Measurements from ENCODE around the gene MGRN1.

The MGRN1 gene

GRCh38 chr16:4607841-4608703 lies 16.6 kb upstream of the MGRN1 start:
- TF ChIP-seq POLR2AphosphoS5 (IDR thresholded peaks at IDR 0.05; ENCODE audit: low read depth, low read length) (no peak), TAF1 (IDR thresholded peaks at IDR 0.05; ENCODE audit: borderline replicate concordance, insufficient read depth, low read length) (no peak), REST (IDR thresholded peaks at IDR 0.05; ENCODE audit: insufficient read depth in 1 of 2, low read depth in 2 of 2, low read length in 2 of 2) (no peak)

DNA sequence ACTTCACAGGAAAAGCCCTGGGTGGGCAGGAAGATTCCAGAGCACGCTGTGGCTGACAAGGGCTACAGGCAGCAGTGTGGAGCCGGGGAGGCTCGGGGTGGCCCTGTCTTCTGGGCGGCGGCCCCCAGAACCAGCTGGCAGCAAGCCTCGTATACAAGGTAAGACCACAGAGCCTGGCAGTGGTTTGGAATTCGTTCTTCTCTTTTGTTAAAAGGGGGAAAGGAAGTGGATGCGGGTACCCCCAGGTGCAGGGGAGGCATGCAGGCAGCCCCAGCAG lies 16.0 kb upstream of the MGRN1 start:
- TF ChIP-seq POLR2AphosphoS5 (IDR thresholded peaks at IDR 0.05; ENCODE audit: low read depth, low read length) (no peak), FOXP2 (optimal IDR thresholded peaks at IDR 0.05; ENCODE audit: borderline replicate concordance, extremely low read depth, extremely low read length, insufficient read depth) (no peak), SIN3A (IDR thresholded peaks at IDR 0.05; ENCODE audit: borderline replicate concordance, insufficient read depth, low read length) (no peak), TAF1 (IDR thresholded peaks at IDR 0.05; ENCODE audit: borderline replicate concordance, insufficient read depth, low read length) (no peak), REST (IDR thresholded peaks at IDR 0.05; ENCODE audit: insufficient read depth in 1 of 2, low read depth in 2 of 2, low read length in 2 of 2) (no peak)

GRCh38 chr16:4609200-4610010 lies 15.2 kb upstream of the MGRN1 start:
- TF ChIP-seq SIN3A (IDR thresholded peaks at IDR 0.05; ENCODE audit: borderline replicate concordance, insufficient read depth, low read length), result no peak
- TF ChIP-seq REST (IDR thresholded peaks at IDR 0.05; ENCODE audit: insufficient read depth in 1 of 2, low read depth in 2 of 2, low read length in 2 of 2), result no peak
- no peak for TF ChIP-seq POLR2AphosphoS5 (IDR thresholded peaks at IDR 0.05; ENCODE audit: low read depth, low read length)
- TF ChIP-seq FOXP2 (optimal IDR thresholded peaks at IDR 0.05; ENCODE audit: borderline replicate concordance, extremely low read depth, extremely low read length, insufficient read depth), result no peak
- TF ChIP-seq TAF1 (IDR thresholded peaks at IDR 0.05; ENCODE audit: borderline replicate concordance, insufficient read depth, low read length), result no peak

- no peak for TF ChIP-seq POLR2AphosphoS5 (IDR thresholded peaks at IDR 0.05; ENCODE audit: low read depth, low read length)
- no peak for TF ChIP-seq SIN3A (IDR thresholded peaks at IDR 0.05; ENCODE audit: borderline replicate concordance, insufficient read depth, low read length)
- no peak for TF ChIP-seq REST (IDR thresholded peaks at IDR 0.05; ENCODE audit: insufficient read depth in 1 of 2, low read depth in 2 of 2, low read length in 2 of 2)
- no peak for TF ChIP-seq TAF1 (IDR thresholded peaks at IDR 0.05; ENCODE audit: borderline replicate concordance, insufficient read depth, low read length)
- TF ChIP-seq FOXP2 (optimal IDR thresholded peaks at IDR 0.05; ENCODE audit: borderline replicate concordance, extremely low read depth, extremely low read length, insufficient read depth), result no peak
These were observed 14.3 kb upstream of the MGRN1 start for GRCh38 chr16:4610011-4611005.
